ENCODE results near the gene AKAP9.
A peak's percentile ranks its signal among the peaks of the same experiment; 100 is the strongest.
"Not testable (repeated sequence)": the region's sequence is repeated elsewhere in the genome, so short reads cannot be mapped to it uniquely, and the experiment has no call there.

The AKAP9 gene

GRCh38 chr7:92064438-92065029 is 123.9 kb downstream of the AKAP9 start:
- no peak for DNase-seq (ENCODE audit: low spot score)

- DNase-seq (ENCODE audit: low spot score), result no peak
These were observed 130.4 kb downstream of the AKAP9 start for GRCh38 chr7:92071032-92071431.

- no peak for DNase-seq (ENCODE audit: low spot score)
These were observed 131.5 kb downstream of the AKAP9 start for GRCh38 chr7:92072121-92072520.

- no peak for DNase-seq (ENCODE audit: low spot score)
These were observed 132.0 kb downstream of the AKAP9 start for GRCh38 chr7:92072708-92073107.

DNA sequence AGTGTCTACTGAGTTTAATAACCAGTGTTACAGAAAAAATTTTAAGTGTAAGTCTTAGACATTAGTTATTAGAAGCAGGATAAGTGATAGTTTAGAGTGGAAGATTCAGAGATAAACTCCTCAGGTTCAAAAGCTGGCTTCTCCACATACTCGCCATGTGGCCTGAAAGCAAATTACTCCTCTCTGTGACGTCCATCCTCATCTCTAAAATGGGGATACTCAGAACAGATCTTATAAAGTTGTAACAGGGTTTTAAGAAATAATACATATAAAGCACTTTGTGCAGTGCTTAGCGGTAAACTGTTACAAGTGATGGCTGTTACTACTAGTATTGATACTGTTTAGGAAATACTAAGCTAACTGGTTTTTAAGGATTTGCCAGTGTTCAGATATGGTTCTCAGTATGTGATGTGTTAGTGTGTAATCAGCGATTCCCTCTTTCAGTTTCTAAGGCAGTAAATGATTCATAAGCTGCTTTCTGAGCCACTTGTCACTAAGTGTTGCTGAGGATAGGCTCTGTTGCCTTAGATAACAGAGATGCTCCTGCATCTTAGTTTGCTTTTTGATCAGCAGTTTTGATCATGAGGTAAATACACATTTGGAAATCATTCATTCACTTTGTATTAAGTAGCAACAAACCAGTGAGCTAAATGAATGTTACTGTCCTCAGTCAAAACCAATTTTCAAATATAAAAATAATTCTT is 134.9 kb downstream of the AKAP9 start:
- no peak for DNase-seq (ENCODE audit: low spot score)

DNA sequence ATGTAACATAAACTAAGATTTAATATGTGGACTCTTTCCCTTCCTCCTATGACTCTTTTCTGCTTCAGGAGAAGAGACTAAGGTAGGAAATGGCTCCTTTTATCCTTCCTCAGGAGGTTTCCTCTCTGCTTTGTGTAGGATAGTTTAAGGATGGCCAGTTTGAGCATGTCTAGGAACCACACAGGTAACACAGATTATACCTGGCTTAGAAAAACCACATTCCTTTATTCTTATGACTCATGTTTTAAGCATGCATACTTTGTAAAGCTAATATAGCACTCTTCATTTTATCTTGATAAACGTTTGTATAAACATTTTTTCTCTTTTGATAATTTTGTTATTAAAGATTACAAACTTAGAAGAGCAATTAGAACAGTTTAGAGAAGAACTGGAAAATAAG is 135.8 kb downstream of the AKAP9 start:
- DNase-seq (ENCODE audit: low spot score), result no peak

- DNase-seq (ENCODE audit: low spot score), result not testable (repeated sequence)
These were observed 143.3 kb downstream of the AKAP9 start for GRCh38 chr7:92083922-92084321.

- no peak for DNase-seq (ENCODE audit: low spot score)
These were observed 147.6 kb downstream of the AKAP9 start for GRCh38 chr7:92088266-92088665.

DNA sequence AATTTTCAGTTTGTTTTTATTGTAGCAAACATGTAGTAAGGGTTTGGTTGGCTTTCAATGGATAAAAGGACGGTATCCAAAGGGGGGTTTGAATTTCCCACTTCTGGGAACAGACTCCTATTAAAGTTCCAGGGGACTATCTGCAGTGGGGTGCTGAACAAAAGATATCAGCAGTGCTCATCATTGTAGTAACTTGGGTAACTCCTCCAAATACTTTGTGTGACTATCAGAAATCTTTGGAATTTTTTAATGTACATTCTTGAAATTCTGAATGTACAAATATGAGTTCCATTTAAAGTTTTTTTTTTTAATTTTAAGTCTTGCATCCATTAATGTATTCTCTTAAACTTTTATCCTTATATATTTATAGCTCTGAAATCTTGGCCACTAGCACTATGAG is 151.5 kb downstream of the AKAP9 start:
- no peak for DNase-seq (ENCODE audit: low spot score)

GRCh38 chr7:92095380-92095779 is 154.7 kb downstream of the AKAP9 start:
- no peak for DNase-seq (ENCODE audit: low spot score)

GRCh38 chr7:92100534-92100933 is 159.9 kb downstream of the AKAP9 start:
- no peak for DNase-seq (ENCODE audit: low spot score)

DNA sequence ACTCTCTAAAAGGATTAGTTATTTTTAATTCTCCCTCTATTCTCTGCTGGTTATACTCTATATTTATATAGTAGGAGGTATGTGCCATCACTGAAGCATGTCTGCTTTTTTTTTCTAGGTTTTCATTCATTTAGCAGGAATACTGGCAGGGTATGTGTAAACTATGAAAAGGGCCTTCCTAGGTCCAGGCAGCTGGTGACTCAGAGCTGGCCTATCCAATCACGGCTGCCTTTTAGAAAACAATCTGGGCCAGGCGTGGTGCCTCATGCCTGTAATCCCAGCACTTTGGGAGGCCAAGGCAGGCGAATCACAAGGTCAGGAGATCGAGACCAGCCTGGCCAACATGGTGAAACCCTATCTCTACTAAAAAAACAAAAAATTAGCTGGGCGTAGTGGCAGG is 162.2 kb downstream of the AKAP9 start:
- DNase-seq (ENCODE audit: low spot score), result not testable (repeated sequence)

- no peak for DNase-seq (ENCODE audit: low spot score)
These were observed 168.2 kb downstream of the AKAP9 start for GRCh38 chr7:92108821-92109220.

DNA sequence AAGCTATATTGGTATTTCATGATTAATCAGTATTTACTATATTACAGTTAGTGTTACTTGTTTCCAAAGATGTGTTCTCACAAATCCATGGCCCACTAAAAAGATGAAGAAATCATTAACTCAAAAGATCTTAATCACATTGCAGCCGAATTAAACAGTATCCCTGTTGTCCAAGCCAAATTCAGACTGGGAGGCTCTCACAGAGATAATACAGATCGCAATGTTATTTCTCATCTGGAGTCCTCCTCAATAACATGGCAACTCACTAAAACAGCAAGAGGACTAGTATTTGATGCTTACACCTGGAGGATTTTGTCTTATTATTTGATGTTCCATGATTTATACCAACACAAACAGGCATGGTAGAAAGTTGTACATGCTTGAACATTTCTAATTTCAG is 170.2 kb downstream of the AKAP9 start:
- no peak for DNase-seq (ENCODE audit: low spot score)

GRCh38 chr7:92115821-92116220 is 175.2 kb downstream of the AKAP9 start:
- DNase-seq (ENCODE audit: low spot score), result no peak

DNA sequence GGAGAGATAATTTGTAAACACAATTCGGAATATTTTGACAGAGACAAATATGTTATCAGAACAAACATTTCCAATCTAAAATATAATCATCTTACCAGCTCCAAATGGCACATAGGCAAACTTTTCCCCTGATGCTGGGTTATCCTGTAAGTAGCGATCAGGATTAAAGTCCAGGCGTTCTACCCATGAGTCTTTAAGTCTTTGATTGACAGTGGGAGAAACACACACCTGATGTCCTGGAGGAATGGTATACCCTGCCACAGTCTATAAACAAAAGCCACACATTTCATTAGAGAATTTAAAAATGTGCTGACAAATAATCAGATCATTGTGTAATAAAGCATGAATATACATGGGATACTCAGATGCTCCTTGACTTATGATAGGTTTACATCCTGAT is 176.3 kb downstream of the AKAP9 start:
- no peak for DNase-seq (ENCODE audit: low spot score)

DNA sequence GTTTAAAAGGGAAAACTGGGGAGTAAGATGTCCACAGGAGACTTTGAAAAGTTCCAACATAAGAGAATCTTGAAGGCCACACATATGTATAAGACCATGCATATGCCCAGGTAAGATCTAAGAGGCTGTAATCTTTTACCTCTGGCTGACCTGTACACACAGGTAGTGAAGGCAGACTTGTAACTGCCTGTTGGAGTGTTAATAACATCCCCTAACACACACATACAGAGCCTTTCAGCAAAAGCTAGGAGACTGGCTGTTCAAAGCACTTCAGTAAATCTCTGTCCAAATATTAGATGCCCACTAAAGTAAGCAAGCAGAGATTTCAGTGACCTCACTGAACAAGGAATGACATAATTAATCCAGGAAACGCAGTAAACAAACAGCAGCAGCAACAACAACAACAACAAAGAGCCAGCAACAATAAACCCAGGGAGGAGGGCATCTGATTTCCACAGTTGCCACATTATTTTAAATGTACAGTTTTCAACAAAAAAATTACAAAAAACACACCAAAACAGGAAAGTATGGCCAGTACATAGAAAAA is 178.6 kb downstream of the AKAP9 start:
- DNase-seq (ENCODE audit: low spot score), result no peak

DNA sequence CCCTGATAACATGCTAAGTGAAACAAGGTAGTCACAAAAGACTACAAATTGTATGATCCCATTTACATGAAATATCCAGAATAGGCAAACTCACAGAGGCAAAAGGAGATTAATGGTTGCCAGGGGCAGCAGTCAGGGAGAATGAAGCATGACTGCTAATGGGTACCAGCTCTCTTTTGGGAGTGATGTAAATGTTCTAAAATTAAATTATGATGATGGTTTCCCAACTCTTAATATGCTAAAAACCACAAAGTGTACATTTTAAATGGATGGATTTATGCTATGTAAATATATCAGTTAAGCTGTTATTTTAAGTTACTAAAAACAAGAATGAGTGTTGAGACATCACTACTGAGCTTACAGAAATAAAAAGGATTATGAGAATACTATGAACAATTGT is 181.0 kb downstream of the AKAP9 start:
- DNase-seq (ENCODE audit: low spot score), result no peak

GRCh38 chr7:92131093-92131492 is 190.4 kb downstream of the AKAP9 start:
- no peak for DNase-seq (ENCODE audit: low spot score)

GRCh38 chr7:92131764-92132330 is 191.2 kb downstream of the AKAP9 start:
- DNase-seq (ENCODE audit: low spot score), result no peak

DNA sequence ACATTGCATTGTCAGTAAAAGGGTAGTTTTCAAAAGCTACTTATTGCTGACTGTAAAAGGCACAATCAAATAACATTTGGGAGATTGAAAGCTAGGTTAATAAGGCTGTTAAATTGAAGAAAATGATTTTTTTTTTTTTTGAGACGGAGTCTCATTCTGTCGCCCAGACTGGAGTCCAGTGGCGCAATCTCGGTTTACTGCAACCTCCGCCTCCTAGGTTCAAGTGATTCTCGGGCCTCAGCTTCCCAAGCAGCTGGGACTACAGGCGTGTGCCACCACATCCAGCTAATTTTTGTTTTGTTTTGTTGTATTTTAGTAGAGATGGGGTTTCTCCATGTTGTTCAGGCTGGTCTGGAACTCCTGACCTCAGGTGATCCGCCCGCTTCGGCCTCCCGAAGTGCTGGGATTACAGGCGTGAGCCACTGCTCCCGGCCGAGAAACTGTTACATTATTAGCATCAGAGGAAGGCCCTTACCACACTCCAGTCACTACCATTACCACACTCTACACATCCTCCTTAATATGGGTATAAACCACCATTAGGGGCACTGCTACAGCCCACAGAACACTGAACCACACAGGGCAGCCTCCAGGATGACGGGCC is 192.6 kb downstream of the AKAP9 start:
- peak; percentile 24 for DNase-seq (ENCODE audit: low spot score)

DNA sequence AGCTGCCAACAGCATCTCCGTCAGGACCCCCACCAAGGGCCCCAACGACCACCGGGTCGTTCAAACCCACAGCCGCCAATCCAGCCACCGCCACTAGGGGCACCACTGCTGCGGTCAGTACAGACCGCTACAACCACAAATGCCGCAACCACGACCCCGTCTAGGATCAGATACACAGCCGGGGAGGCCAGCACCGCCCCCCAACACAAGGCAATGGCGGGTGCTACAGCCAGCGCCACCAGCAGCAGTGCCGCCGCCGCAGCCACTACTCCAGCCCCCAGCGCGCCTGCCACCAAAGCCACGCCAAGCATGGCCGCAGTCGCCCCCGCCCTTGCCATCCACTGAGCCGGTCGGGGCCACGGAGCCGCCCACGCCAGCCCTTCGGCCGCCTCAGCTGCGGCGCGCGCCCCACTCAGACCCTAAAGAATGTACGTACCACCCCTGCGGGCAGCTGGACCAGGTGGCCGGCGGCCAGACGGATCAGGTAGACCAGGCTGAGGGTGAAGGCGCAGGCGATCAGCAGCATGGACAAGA is 193.1 kb downstream of the AKAP9 start:
- peak; percentile 87 for DNase-seq (ENCODE audit: low spot score)

All from NAMALWA (cell line).